ENCODE measurements around the gene CAPN12. TPM values are rescaled to one million over a fixed set of nuclear protein-coding genes. Genes with fewer than 3 reads are reported as not detected.

CAPN12 gene
- total and polyA plus RNA-seq, 10 of the 15 experiments (the other 5 are each of a cell fraction or from before 2014, with no cell fraction given) = 0.64 to 4.6 (median 2.0) TPM

- Histone ChIP-seq H3K4me3 (no peak overlapping the region), H4K20me1 (ENCODE audit: control insufficient read depth, insufficient read depth) (no peaks in the 10 kb centered on the region), H3K36me3 (ENCODE audit: control insufficient read depth in 2 of 2, insufficient read depth in 2 of 2, low read length in 1 of 2) (peaks cover 21 to 47% of the 10 kb centered on the region in 2 experiments), H3K4me2 (ENCODE audit: control insufficient read depth, insufficient read depth) (no peak overlapping the region), H3K27ac (ENCODE audit: control insufficient read depth, insufficient read depth) (no peak overlapping the region), H3K9me3 (replicated peaks; ENCODE audit: control insufficient read depth, insufficient read depth, low read length) (no peaks in the 10 kb centered on the region), H3K79me2 (ENCODE audit: control insufficient read depth, insufficient read depth, low read length) (no peaks in the 10 kb centered on the region), H3K27me3 (replicated peaks in 1 of 2; ENCODE audit: control insufficient read depth in 2 of 2, insufficient read depth in 2 of 2, low read length in 1 of 2) (no peaks in the 10 kb centered on the region), H2AFZ (ENCODE audit: control insufficient read depth, low read depth, low read length) (no peak overlapping the region), H3K4me1 (ENCODE audit: control insufficient read depth, insufficient read depth, low read length) (no peaks in the 10 kb centered on the region), H3K9ac (ENCODE audit: control insufficient read depth, insufficient read depth, low read length) (no peak overlapping the region)
- 89% methylated on average over 10 of the region's 10 CpGs for WGBS (ENCODE audit: insufficient coverage, insufficient replicate concordance, low lambda C conversion rate, missing lambda C conversion rate)
- BruUV-seq (replicated peaks) = no TSS peak
- TF ChIP-seq JUNB (IDR thresholded peaks at IDR 0.05) (no peak), MLLT1 (IDR thresholded peaks at IDR 0.05) (no peak), JUND (IDR thresholded peaks at IDR 0.05; ENCODE audit: low read depth, low read length) (no peak), SUZ12 (IDR thresholded peaks at IDR 0.05; ENCODE audit: unreplicated experiment) (no peak), RELA (IDR thresholded peaks at IDR 0.05; ENCODE audit: borderline replicate concordance, partially characterized antibody) (no peak), FOS (IDR thresholded peaks at IDR 0.05; ENCODE audit: borderline replicate concordance, extremely low read depth, insufficient read length) (no peak), SREBF1 (IDR thresholded peaks at IDR 0.05; ENCODE audit: low read length) (no peak), USF2 (IDR thresholded peaks at IDR 0.05; ENCODE audit: borderline replicate concordance, low read depth, low read length) (no peak), STAT1 (conservative IDR thresholded peaks at IDR 0.05) (no peak), NFYB (IDR thresholded peaks at IDR 0.05; ENCODE audit: insufficient read depth, low read depth, low read length) (no peak), NFYA (IDR thresholded peaks at IDR 0.05; ENCODE audit: borderline replicate concordance, low read depth, low read length) (no peak), PKNOX1 (IDR thresholded peaks at IDR 0.05) (no peak), TAF1 (IDR thresholded peaks at IDR 0.05; ENCODE audit: borderline replicate concordance, low read depth, low read length) (no peak)
- DNase-seq (ENCODE audit: low read depth, low spot score) (no peak), FAIRE-seq (no peak), ATAC-seq (no peak)
- ChIA-PET CTCF (interaction anchor here (1.1 to 1.8 kb wide), 2 partner anchors 179 to 207 kb away, joined by 3 to 7 read pairs; partner anchors contain the start of genes MRPS12 and SARS2), POLR2A (no interaction called here), SMC1A (ENCODE audit: uncharacterized antibody, unreplicated experiment) (interaction anchor here (0.6 kb wide), 1 partner anchor 207 kb away, joined by 3 read pairs; the partner anchor contains the start of genes MRPS12 and SARS2), RAD21 (ENCODE audit: unreplicated experiment) (no interaction called here)
- in situ Hi-C loops (cut with MboI) (no loop called here), intact Hi-C loops (cut with micrococcal nuclease; ENCODE audit: unreplicated experiment) (no loop called here)
Observed at GRCh38 chr19:38722947-38723605, 21.2 kb downstream of the CAPN12 start.

All from GM12878 (cell line).